ENCODE data around the gene SMIM27. TPM values are rescaled to one million over a fixed set of nuclear protein-coding genes. Genes with fewer than 3 reads are reported as not detected.
A peak's percentile ranks its signal among the peaks of the same experiment; 100 is the strongest.

SMIM27 gene, protein sequence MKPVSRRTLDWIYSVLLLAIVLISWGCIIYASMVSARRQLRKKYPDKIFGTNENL
- total RNA-seq (14.6 TPM), polyA plus RNA-seq (ENCODE audit: insufficient read depth, low read depth, low replicate concordance) (36.9 TPM)
- long read RNA-seq, donor 1, transcript SMIM27-206 (1 exons, 668 nt) = major isoform, 9 of 27 reads
- long read RNA-seq, donor 1, partial matches to known transcripts = 18 of 27 reads
- long read RNA-seq, donor 1, other reads (novel, unspliced or antisense) = 0 of 27 reads
- long read RNA-seq, donor 2, transcript SMIM27-206 (1 exons, 668 nt) = major isoform, 7 of 384 reads
- long read RNA-seq, donor 2, partial matches to known transcripts = 364 of 384 reads
- long read RNA-seq, donor 2, other reads (novel, unspliced or antisense) = 12 of 384 reads
- long read RNA-seq, donor 3, transcript SMIM27-206 (1 exons, 668 nt) = major isoform, 7 of 19 reads
- long read RNA-seq, donor 3, partial matches to known transcripts = 12 of 19 reads
- long read RNA-seq, donor 3, other reads (novel, unspliced or antisense) = 0 of 19 reads
- long read RNA-seq, donor 4, partial matches to known transcripts = 11 of 15 reads
- long read RNA-seq, donor 4, other reads (novel, unspliced or antisense) = 0 of 15 reads
- long read RNA-seq, donor 5 = 0 reads
- long read RNA-seq, donor 6, transcript SMIM27-206 (1 exons, 668 nt) = major isoform, 20 of 56 reads
- long read RNA-seq, donor 6, partial matches to known transcripts = 36 of 56 reads
- long read RNA-seq, donor 6, other reads (novel, unspliced or antisense) = 0 of 56 reads
- long read RNA-seq, donor 7, partial matches to known transcripts = 7 of 11 reads
- long read RNA-seq, donor 7, other reads (novel, unspliced or antisense) = 3 of 11 reads
- long read RNA-seq, donor 8, transcript SMIM27-206 (1 exons, 668 nt) = major isoform, 10 of 22 reads
- long read RNA-seq, donor 8, partial matches to known transcripts = 12 of 22 reads
- long read RNA-seq, donor 8, other reads (novel, unspliced or antisense) = 0 of 22 reads
- long read RNA-seq, donor 9, partial matches to known transcripts = 10 of 13 reads
- long read RNA-seq, donor 9, other reads (novel, unspliced or antisense) = 0 of 13 reads
- long read RNA-seq, donor 10, partial matches to known transcripts = 479 of 500 reads
- long read RNA-seq, donor 10, other reads (novel, unspliced or antisense) = 17 of 500 reads

DNA sequence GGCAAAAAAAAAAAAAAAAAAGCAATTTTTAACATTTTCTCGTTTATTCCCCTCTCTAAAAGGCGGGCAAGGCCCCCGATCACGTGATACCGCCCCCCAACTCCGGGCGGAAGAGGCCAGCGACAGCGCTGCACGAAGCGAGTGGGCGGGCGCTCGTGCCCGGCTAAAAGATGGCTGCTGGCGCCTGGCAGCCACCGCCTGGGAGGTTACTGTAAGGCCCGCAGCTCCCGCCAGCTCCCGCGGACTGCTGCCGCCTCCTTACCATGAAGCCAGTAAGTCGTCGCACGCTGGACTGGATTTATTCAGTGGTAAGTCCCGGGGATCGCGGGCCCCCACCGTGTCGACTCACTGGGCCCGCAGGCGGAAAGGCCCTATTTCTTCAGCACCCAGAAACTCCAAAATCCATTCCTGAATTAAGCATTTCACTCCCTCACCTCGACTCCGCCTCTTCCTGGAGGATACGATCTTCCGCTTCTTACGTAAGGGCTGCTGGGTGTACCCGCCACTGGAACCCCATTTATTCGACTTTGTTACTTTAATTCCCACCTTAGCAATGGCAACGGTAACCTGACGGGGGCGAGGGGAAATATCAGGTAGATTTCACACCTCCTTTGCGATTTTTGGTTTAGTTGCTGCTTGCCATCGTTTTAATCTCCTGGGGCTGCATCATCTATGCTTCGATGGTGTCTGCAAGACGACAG lies at the start of gene SMIM27, which contains the start of gene TOPORS:
TSS of gene SMIM27 (plus strand) at position 156 of the 701 bp plus-strand sequence. CDS start at position 264, 108 bp downstream.
TSS of gene TOPORS (minus strand) at position 415 of the 701 bp plus-strand sequence. CDS start at position 265, 150 bp downstream.
- FAIRE-seq = no peak
- intact Hi-C loops (cut with DNase I) = no loop called here

DNA sequence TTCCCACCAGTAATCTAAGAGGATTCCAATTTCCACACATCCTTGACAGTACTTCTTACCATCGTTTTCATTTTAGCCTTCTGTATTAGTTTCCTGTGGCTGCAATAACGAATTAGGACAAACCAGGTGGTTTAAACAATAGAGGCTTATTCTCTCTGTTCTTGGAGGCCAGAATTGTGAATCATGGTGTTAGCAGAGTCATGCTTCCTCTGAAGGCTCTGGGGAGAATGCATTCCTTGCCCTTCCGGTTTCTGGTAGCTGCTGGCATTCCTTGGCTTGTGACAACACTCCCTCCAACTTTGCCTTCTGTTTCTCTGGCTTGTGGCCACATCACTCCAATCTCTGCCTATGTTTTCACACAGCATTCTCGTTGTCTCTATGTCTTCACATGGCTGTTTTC lies 49.7 kb upstream of the SMIM27 start:
- Histone ChIP-seq H3K27me3 (ENCODE audit: control insufficient read depth, insufficient read depth, low read length) (no peaks in the 10 kb centered on the region), H3K27ac (ENCODE audit: low read depth in 2 of 2, low read length in 2 of 2) (no peak overlapping the region), H3K4me3 (ENCODE audit: low read length in 3 of 3) (no peak overlapping the region), H3K9me3 (ENCODE audit: control insufficient read depth in 2 of 3, insufficient read depth in 1 of 3, low read length in 3 of 3) (no peaks in the 10 kb centered on the region), H3K4me1 (ENCODE audit: control insufficient read depth in 2 of 3, insufficient read depth in 2 of 3, low read depth in 1 of 3, low read length in 3 of 3) (no peaks in the 10 kb centered on the region), H3K9ac (ENCODE audit: low read length in 3 of 3) (no peak overlapping the region), H3K36me3 (ENCODE audit: control insufficient read depth in 2 of 3, insufficient read depth in 3 of 3, low read length in 3 of 3) (no peaks in the 10 kb centered on the region)
- intact Hi-C loops (cut with DNase I) = no loop called here
- no peak for FAIRE-seq
- no peak for DNase-seq
- TF ChIP-seq, protein P1, sequence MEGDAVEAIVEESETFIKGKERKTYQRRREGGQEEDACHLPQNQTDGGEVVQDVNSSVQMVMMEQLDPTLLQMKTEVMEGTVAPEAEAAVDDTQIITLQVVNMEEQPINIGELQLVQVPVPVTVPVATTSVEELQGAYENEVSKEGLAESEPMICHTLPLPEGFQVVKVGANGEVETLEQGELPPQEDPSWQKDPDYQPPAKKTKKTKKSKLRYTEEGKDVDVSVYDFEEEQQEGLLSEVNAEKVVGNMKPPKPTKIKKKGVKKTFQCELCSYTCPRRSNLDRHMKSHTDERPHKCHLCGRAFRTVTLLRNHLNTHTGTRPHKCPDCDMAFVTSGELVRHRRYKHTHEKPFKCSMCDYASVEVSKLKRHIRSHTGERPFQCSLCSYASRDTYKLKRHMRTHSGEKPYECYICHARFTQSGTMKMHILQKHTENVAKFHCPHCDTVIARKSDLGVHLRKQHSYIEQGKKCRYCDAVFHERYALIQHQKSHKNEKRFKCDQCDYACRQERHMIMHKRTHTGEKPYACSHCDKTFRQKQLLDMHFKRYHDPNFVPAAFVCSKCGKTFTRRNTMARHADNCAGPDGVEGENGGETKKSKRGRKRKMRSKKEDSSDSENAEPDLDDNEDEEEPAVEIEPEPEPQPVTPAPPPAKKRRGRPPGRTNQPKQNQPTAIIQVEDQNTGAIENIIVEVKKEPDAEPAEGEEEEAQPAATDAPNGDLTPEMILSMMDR (IDR thresholded peaks at IDR 0.05; ENCODE audit: borderline replicate concordance, extremely low read depth, insufficient read depth) = no peak

More for the DNA sequence above, at the start of gene SMIM27, which contains the start of gene TOPORS:
- DNase-seq = peak; percentile 92 to 97 (median 96)
- TF ChIP-seq, protein P1 (IDR thresholded peaks at IDR 0.05; ENCODE audit: borderline replicate concordance, extremely low read depth, insufficient read depth) = peak; percentile 0
- H3K4me3 ChIP-seq (ENCODE audit: low read length in 3 of 3) = peak within 1 kb of the TSS; percentile 93 to 98 (median 97)
- no peaks in the 10 kb centered on the region for H3K9me3 ChIP-seq (ENCODE audit: control insufficient read depth in 2 of 3, insufficient read depth in 1 of 3, low read length in 3 of 3)
- H3K27ac ChIP-seq (ENCODE audit: low read depth in 2 of 2, low read length in 2 of 2) = peak within 1 kb of the TSS; percentile 97 to 99
- H3K4me1 ChIP-seq (ENCODE audit: control insufficient read depth in 2 of 3, insufficient read depth in 2 of 3, low read depth in 1 of 3, low read length in 3 of 3) = peaks cover 0 to 6% (median 4%) of the 10 kb centered on the region in 3 donors
- H3K27me3 ChIP-seq (ENCODE audit: control insufficient read depth, insufficient read depth, low read length) = no peaks in the 10 kb centered on the region
- peak within 1 kb of the TSS; percentile 88 to 96 (median 94) for H3K9ac ChIP-seq (ENCODE audit: low read length in 3 of 3)
- H3K36me3 ChIP-seq (ENCODE audit: control insufficient read depth in 2 of 3, insufficient read depth in 3 of 3, low read length in 3 of 3) = no peaks in the 10 kb centered on the region

DNA sequence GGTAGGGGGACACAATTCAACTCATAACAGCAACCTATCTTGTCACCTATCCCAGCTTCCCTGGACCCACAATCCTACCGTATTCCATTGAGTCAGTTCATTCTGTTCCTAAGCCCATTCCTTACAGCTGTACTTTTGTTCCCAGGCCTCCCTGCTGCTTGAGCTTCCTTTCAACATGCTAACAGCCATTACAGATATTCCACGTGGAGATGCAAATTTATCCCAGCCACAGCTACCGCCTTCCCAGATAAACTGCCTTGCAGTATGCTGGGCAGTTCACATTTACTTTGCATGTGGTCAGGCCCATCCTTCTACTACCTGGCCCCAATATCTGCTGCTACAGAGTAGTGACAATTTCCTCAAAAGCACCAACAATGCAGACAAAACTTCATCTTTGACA lies 49.1 kb upstream of the SMIM27 start:
- TF ChIP-seq, protein P1 (IDR thresholded peaks at IDR 0.05; ENCODE audit: borderline replicate concordance, extremely low read depth, insufficient read depth) = no peak
- intact Hi-C loops (cut with DNase I) = no loop called here
- Histone ChIP-seq H3K36me3 (ENCODE audit: control insufficient read depth in 2 of 3, insufficient read depth in 3 of 3, low read length in 3 of 3) (no peaks in the 10 kb centered on the region), H3K27me3 (ENCODE audit: control insufficient read depth, insufficient read depth, low read length) (no peaks in the 10 kb centered on the region), H3K4me1 (ENCODE audit: control insufficient read depth in 2 of 3, insufficient read depth in 2 of 3, low read depth in 1 of 3, low read length in 3 of 3) (no peaks in the 10 kb centered on the region), H3K27ac (ENCODE audit: low read depth in 2 of 2, low read length in 2 of 2) (no peak overlapping the region), H3K9ac (ENCODE audit: low read length in 3 of 3) (no peak overlapping the region), H3K4me3 (ENCODE audit: low read length in 3 of 3) (no peak overlapping the region), H3K9me3 (ENCODE audit: control insufficient read depth in 2 of 3, insufficient read depth in 1 of 3, low read length in 3 of 3) (no peaks in the 10 kb centered on the region)
- DNase-seq (no peak), FAIRE-seq (no peak)
